NCI-H1092 (cell line): ENCODE measurements around the gene MAU2.
"Not testable (repeated sequence)": the region's sequence is repeated elsewhere in the genome, so short reads cannot be mapped to it uniquely, and the experiment has no call there.

ENCODE experiments used
- DNase-seq: peaks from one replicate; lab custom pipeline; 2025; lab: John Stamatoyannopoulos, UW

The MAU2 gene

DNA sequence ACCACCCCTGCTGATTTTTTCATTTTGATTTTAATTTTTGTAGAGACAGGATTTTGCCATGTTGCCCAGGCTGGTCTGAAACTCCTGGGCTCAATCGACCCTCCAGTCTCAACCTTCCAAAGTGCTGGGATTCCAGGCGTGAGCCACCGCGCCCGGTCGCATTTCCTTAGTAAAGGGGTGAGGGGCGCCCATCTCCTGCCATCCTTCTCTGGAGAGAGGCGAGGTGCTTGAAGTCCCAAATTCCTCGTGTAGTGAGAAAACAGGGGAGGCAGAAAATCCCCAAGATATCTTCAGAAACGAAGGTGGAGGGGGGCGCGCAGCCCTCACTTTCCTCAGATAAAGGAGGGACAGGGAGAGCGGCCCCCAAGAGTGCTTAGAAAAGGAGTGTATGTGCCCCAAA lies 63.9 kb downstream of the MAU2 start:
- DNase-seq = no peak

DNA sequence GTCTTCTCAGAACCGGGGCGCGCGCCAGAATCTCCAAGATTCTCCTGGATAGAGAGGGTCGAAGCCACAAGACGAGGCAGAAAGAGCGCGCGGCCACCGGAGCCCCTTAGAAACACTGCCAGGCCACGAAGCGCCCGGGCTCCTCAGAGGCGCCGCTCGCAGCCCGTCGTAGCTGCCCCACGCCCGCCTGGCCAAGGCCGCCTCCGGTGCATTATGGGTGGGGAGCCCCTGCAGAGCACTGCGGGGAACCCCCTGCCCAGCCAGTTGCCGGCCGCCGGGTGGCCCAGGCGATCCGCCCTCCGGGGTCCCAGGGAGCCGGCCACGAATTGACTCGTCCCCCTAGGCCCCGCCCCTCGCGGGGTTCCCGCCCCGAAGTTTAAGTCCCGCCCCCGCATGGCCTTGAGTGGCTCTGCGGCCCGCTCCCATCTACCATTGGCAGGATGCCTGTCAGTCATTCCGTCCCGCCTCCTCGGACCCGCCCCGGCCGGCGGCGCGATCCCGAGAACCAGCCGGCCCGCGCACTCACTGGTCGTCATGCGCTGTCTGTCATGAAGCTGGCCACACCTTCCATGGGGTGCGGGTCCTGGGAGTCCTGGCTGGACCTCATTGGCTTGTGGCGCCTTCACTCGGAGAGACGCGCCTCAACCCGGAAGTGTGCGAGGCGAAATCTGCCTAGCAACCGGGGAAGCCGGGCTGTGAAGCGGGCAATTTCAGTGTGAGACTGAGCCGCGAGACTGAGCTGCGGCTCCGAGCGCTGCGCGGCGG lies 64.7 kb downstream of the MAU2 start:
- DNase-seq = peak; percentile 97

DNA sequence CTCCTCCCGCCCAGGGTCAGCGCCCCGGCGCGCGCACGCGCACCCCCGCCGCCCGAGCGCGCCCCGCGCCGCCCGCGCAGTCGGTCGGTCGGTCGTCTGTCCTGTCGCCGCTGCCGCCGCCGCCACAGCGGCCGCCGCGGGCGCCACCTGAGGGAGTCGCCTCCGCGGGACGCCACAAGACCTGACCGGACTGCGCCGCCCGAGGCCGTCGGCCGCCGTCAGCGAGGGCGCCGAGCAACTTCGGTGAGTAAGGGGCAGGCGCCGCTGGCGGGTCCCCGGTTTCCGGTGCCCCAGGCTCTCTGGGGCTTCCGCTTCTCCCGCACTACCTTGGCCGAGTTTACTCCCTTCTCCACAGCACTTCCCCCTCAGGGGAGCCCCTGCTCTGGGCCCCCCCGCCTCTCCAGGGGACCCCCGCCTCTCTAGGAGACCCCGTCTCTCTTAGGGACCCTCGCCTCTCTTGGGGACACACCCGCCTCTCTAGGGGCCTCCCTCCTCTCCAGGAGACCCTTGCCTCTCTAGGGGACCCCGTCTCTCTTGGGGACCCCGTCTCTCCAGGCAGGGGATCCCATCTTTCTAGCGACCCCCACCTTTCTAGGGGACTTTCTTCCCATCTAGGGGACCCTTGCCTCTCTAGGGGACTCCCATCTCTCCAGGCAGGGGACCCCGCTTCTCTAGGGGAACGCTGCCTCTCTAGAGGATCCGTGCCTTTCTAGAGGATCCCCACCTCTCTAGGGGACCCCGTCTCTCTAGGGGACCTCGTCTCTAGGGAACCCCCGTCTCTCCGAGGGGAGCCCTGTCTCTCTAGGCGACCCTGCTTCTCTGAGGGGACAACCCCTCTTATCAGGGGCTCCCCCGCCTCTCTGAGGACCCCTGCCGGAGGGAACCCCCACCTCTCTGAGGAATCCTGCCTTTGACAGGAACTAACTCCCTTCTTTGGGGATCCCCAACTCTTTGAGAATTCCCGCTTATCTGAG lies 65.6 kb downstream of the MAU2 start:
- DNase-seq = no peak

DNA sequence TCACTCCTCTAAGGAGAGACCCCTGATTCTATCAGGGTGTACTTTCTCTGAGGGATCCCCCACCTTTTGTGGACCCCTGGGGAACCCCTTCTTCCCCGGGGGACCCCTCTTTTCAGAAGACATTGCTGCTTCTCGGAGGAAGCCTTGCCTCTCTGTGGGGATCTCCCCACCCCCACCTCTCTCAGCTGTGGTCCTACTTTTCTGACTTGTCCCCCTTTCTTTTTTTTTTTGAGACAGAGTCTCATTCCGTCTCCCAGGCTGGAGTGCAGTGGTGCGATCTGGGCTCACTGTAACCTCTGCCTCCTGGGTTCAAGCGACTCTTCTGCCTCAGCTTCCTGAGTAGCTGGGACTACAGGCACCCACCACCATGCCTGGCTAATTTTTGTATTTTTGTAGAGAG lies 66.5 kb downstream of the MAU2 start:
- DNase-seq = no peak

DNA sequence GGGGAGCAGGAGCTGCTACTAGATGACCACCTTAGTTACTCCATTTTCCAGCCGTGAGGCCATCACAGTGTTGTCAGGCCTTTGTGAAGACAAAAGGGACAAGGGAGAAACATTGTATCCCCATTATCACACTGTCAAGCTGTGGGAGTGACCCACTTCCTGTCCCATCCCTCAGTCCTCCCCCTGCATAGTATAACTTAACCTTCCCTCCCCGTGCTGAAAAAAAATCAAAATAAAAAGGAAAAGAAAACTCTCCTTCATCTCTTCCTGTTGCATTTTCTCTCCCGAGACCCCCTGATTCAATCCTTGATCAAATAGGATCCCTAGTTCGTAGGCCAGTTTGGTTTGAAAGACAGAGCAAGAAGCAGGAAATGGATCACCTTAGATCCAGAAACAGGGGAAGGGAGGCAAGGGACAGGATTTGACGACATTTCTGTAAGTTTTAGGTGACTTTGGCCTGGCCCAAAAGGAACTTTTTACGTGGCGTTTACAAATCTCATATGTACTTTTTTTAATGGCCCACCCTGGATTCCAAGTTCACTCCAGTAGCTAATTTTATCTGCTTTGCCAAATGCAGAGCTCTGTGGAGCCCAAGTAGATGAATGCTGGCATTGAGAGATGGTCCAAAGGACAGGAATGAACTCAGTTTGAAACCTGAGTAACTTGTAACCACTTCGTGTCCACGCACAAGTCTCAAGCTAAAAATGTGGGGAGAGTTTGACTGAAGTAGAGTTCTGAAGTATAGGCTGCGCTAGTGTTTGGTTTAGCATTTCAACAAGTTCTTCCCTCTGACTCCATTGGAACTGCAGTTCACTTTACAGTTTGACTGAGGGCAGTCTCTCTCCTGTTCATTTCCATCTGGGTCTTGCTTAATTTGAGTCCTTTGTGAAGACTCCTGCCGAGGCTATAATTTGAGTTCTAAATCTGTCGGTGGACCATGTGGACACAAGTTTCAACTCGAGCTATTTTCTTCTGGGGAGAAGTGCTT lies 68.2 kb downstream of the MAU2 start:
- no peak for DNase-seq

DNA sequence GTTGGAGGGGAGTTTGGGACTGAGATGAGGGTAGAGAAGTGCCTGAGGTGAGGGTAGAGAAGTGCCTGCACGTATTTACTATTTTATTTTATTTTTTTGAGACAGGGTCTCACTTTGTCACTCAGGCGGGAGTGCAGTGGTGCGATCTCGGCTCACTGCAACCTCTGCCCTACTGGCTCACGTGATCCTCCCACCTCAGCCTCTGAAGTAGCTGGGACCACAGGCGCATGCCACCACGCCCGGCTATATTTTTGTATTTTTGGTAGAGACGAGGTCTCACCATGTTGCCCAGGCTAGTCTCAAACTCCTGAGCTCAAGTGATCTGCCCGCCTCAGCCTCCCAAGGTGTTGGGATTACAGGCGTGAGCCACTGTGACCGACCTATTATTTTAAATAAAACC lies 69.1 kb downstream of the MAU2 start:
- not testable (repeated sequence) for DNase-seq

DNA sequence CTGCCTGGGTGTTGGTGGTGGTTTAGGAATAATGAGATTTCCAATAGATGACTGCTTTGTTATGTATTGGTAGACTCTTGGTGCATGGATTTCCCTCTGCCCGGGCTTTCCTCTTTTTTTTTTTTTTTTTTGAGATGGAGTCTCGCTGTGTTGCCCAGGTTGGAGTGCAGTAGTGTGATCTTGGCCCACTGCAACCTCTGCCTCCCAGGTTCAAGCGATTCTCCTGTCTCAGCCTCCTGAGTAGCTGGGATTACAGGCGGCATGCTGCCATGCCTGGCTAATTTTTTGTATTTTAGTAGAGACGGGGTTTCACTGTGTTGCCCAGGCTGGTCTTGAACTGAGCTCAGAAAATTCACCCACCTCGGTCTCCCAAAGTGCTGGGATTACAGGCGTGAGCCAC lies 73.7 kb downstream of the MAU2 start:
- DNase-seq = not testable (repeated sequence)

DNA sequence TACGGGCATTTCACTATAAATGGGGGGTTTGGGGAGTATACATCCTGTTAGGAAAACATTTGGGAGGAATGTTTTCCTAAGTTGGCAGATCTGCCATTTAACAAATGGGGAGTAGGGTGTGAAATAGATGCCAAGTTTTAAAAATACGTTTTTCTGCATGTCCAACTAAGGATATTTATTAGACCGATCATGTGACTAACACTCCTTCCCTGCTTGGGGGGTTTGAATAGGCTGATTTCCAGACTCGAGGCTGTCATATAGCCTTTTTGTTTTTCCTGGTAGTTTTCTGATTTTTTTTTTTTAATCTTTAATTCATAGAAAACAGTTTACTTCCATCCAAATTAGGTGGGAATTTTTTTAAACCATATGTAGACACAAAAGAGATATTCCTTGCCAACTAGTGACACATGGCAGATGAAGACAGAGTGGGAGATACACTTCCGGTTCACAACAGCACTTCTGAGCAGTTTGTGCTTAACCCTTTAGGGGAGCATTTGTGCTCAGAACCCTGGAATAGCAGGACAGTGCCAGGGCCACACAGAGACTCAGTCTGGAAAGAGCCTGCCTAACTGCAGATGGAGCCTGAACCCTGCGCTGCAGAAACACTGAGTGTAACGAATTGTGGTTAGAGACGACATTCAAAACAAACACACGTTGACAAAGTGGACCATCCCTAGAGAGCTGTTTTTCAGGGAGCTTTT lies 79.3 kb downstream of the MAU2 start:
- DNase-seq = no peak

DNA sequence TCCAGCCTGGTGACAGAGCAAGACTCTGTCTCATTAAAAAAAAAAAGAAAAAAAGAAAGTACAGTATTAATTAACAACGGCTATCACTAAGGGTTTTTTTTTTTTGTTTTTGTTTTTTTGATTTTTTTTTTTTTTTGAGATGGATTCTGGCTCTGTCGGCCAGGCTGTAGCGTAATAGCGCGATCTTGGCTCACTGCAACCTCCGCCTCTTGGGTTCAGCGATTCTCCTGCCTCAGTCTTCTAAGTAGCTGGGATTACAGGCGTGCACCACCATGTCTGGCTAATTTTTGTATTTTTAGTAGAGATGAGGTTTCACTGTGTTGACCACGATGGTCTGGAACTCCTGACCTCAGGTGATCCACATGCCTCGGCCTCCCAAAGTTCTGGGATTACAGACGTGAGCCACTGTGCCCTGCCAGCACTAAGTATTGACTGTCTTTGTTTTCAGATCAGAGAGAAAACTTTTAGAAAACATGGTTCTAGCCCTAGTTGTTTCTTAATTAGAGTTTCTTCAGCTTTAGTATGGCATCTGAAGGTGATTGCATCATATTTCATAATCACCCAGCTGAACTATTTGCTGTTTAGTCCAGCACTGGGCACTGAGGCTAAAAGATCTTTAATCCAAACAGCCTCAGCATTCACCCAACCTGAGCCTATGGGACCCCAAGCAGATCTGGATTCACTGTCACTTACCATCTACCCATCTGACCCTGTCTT lies 82.2 kb downstream of the MAU2 start:
- no peak for DNase-seq

DNA sequence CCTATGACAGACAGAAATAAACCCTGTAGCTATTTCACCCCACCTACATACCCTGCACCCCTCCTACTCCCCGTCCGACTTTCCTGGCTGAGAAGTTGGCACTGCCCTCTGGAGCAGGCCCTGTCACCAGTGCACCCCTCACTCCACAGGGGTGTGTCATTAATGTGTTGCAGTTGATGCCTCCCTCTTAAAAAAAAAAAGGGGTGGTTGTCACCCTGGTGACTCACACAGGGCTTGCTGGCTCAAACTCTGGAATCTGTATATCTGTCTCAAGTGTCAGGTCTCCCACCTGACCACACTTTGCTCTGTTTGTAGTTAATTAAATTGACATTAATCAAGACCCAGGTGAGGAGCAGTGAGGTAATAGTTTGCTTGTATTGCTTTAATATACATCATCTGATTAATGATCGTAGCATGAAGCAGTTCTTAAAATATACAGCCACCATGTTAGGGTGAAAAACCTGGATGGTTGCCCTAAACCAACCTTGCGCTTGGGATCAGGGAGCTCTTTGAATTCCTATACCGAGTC lies 82.8 kb downstream of the MAU2 start:
- DNase-seq = no peak

DNA sequence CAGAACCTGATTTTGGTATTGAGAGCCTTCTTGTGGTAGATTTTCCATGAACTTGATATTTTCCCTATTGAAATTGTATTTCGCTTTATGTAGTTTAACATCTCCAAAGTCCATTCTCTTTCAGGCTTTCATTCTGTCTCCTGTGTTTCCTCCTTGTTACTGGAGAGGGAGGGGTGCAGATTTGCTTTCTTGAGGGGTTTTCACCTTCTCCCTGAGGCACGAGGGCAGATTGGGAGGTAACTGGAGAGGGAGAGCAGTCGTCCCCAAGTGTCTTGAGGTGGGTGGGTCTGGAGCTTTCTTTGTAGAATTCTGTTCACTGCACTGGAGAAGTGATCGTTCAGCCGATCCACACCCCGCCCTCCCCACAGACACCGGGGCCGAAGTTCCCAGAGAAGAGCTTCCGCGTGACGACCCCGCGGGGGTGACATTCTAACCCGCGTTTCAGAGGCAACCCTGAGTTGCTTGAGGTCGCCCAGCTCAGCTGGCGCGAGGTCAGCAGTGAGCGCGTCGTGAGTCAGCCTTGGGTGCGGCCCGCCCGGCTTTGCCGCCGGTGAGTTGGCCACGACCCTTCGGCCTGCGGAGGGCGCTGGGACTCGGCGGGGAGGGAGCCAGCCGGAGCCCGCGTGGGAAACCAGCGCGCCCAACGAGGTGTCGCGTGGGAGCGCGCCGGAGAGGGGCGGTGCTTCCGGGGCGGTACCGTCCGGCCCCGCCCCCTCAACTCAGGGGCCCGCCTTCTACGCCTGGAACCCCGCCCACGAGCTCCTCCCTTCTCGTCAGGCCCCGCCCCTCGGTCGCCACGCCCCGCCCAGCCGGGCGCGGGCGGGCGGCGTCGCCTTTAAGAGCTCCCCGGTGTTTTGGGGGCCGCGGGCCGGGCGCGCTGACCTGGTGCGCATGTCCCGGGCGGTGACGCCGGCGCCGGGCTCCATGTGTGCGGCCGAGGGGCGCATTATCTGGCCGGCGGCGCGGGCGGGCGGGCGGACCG lies 84.5 kb downstream of the MAU2 start, which contains the start of gene GATAD2A:
Gene GATAD2A (plus strand): TSS at position 797 of the 982 bp plus-strand sequence. CDS start 59,671 bp downstream, outside the sequence.
- peak; percentile 61 for DNase-seq

DNA sequence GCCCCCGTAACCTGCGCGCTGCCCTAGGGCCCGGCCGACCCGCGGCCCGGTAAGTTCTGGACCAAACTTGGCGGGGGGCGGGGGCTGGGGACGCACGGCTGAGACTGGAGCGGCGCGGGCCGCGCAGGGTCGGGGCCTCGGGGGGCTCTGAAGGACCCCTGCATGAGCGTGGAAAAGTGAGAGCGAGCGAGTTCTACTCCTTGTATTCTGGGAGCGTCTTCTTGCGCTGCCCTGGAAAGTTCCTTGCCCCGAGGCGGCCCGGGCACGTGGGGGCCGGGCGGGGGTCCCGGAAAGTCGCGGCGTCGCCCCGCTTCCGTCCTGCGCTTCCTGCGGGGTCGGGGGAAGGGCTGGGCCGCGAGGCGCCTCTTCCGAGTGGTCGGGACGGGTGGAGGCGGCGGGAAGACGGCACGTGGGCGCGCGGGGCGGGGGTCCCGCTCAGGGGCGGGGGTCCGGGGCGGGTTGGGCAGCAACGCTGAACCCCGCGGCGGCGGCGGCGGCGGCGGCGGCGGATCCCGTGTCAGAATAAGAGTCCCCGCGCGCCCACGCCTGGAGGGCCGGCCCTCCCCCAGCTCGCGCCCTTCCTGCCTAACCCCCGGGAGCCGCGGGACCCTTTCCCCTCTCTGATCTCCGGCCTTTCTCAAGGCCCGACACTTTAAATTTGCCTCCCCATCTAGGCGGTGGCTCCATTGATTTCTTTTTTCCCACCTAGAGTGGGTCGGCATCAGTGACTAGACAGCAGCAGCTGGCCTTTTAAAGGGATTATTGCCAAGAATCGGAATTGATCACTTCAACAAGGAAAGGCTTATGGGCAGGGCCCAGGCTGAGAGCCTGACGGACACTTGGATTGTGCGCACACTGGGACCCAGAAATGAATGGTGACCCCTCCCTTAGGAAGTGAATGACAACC lies 85.6 kb downstream of the MAU2 start:
- peak; percentile 10 for DNase-seq

DNA sequence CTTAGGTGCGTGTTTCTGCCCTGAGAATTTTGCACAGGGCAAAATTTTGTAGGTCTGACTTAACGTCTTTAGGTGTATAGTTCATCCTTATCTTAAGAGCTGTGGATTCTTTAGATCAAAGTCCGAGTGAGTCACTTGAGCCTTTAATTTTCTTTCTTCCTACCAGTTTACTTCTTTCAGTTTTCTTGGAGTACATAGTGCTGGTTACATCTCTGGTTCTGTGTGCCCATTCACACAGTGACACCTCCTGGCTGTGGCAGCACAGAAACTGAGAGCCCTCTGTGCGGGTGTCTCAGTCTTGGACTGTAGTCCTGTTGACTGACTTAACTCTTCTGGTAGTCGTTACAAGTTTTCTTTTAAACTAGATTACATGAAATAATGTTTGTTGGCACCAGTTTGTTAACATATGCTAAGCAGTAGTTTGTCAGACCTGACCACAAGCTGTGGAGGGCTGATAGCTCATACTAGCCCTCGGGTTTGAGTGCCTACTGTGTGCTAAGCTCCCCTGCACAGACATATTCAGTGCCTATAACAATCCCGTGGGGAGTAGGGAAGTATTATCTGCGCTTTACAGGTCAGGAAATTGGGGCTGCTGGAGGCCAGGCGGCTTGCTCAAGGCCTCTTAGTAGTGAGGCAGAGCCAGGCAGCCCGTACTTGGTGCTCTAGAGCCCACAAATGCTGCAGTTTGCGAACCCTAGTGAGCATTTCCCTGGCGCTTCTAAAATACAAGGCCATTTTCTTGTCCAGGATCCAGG lies 86.4 kb downstream of the MAU2 start:
- DNase-seq = no peak

DNA sequence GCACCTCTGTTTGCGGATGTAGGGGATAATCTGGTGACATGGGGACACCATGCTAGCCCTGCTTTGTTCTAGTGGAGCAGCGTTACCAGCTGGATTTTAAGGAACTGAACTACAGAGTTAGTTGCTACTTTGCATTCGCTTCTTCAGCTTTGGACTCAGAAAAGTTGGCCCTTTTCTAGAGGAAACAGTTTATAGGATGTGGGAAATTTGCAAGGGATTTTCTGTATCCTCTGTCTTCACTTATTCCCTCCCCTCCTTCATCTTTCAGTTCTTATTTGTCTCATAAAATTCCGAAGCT lies 87.0 kb downstream of the MAU2 start:
- no peak for DNase-seq
